Hepatocyte (in vitro differentiated cells): ENCODE results near the gene ARL10.

ENCODE experiments used
- CTCF ChIP-seq: fragments of 200-600 bp; sonication (generic); IDR thresholded peaks from 2 replicates; pipeline ENCODE4 v1.5.1; 2016; ENCODE audit warnings: antibody characterized with exemption, mild to moderate bottlenecking; ENCODE audit not compliant: poor library complexity
- EZH2 ChIP-seq: fragments of 200-600 bp; sonication (generic); IDR thresholded peaks from 2 replicates; pipeline ENCODE4 v1.6.1; 2016; ENCODE audit warnings: antibody characterized with exemption, mild to moderate bottlenecking, borderline replicate concordance

GRCh38 chr5:176383961-176384360 is 18.7 kb downstream of the ARL10 start:
- TF ChIP-seq EZH2 = no peak
- no peak for TF ChIP-seq CTCF
